GM23248 (cell line): ENCODE measurements around the gene TNPO3. TPM values are rescaled to one million over a fixed set of nuclear protein-coding genes. Genes with fewer than 3 reads are reported as not detected.
"Not testable (repeated sequence)": the region's sequence is repeated elsewhere in the genome, so short reads cannot be mapped to it uniquely, and the experiment has no call there.

Experiments
- DNase-seq: peaks from one replicate; pipeline ENCODE4 v3.0.0-alpha.2; 2015
- H2AFZ ChIP-seq: fragments of 200-600 bp; sonication (generic); 2 replicates; pipeline ENCODE4 v1.6.1; 2016; ENCODE audit warnings: antibody characterized with exemption
- H3F3A ChIP-seq: fragments of 200-600 bp; sonication (generic); 2 replicates; pipeline ENCODE4 v1.6.1; 2016; ENCODE audit warnings: mild to moderate bottlenecking, antibody characterized with exemption, mixed run types; ENCODE audit not compliant: insufficient read depth
- H3K27ac ChIP-seq: fragments of 200-600 bp; sonication (generic); 2 replicates; pipeline ENCODE4 v1.5.1; 2016; ENCODE audit warnings: mild to moderate bottlenecking
- H3K27me3 ChIP-seq: fragments of 200-600 bp; sonication (generic); replicated peaks from 2 replicates; pipeline ENCODE4 v1.6.1; 2016; ENCODE audit warnings: mild to moderate bottlenecking; ENCODE audit not compliant: insufficient read depth
- H3K36me3 ChIP-seq: fragments of 200-600 bp; sonication (generic); 2 replicates; pipeline ENCODE4 v1.6.1; 2016; ENCODE audit warnings: low read depth, mild to moderate bottlenecking
- H3K4me1 ChIP-seq: fragments of 200-600 bp; sonication (generic); 2 replicates; pipeline ENCODE4 v1.6.1; 2016; ENCODE audit warnings: mild to moderate bottlenecking; ENCODE audit not compliant: insufficient read depth
- H3K4me2 ChIP-seq: fragments of 200-600 bp; sonication (generic); one replicate; pipeline ENCODE4 v1.6.1; 2016; ENCODE audit warnings: mild to moderate bottlenecking; ENCODE audit not compliant: unreplicated experiment
- H3K4me3 ChIP-seq: fragments of 200-600 bp; sonication (generic); 2 replicates; pipeline ENCODE4 v1.5.1; 2016; ENCODE audit warnings: mild to moderate bottlenecking
- H3K79me2 ChIP-seq: fragments of 200-600 bp; sonication (generic); 2 replicates; pipeline ENCODE4 v1.6.1; 2016; ENCODE audit warnings: mild to moderate bottlenecking; ENCODE audit not compliant: insufficient read depth
- H3K9ac ChIP-seq: fragments of 200-600 bp; sonication (generic); 2 replicates; pipeline ENCODE4 v1.6.1; 2016; ENCODE audit warnings: mild to moderate bottlenecking
- H3K9me2 ChIP-seq: fragments of 200-600 bp; sonication (generic); 2 replicates; pipeline ENCODE4 v1.6.1; 2016; ENCODE audit warnings: mixed run types, mild to moderate bottlenecking, moderate library complexity; ENCODE audit not compliant: insufficient read depth
- H3K9me3 ChIP-seq: fragments of 200-600 bp; sonication (generic); one replicate; pipeline ENCODE4 v1.6.1; 2017; ENCODE audit warnings: low read depth
- H4K20me1 ChIP-seq: fragments of 200-600 bp; sonication (generic); 2 replicates; pipeline ENCODE4 v1.6.0; 2016; ENCODE audit not compliant: insufficient read depth
- EZH2 ChIP-seq: fragments of 200-600 bp; sonication (generic); IDR thresholded peaks from 2 replicates; pipeline ENCODE4 v1.6.1; 2018; ENCODE audit warnings: antibody characterized with exemption, mild to moderate bottlenecking; ENCODE audit not compliant: insufficient read depth, poor library complexity, severe bottlenecking
- EZH2phosphoT487 ChIP-seq: fragments of 200-600 bp; sonication (generic); IDR thresholded peaks from 2 replicates; pipeline ENCODE4 v1.6.1; 2018; ENCODE audit warnings: antibody characterized with exemption, moderate library complexity, mild to moderate bottlenecking, low read depth; ENCODE audit not compliant: insufficient read depth
- WGBS, 2 experiments: methylation state at CpG; one replicate each; pipeline ENCODE4 v1.1.6; 2015 to 2017; ENCODE audit warnings: low lambda C conversion rate in 2 of 2, low coverage in 1 of 2; ENCODE audit errors: missing lambda C conversion rate in 2 of 2; 5-methylcytosine and 5-hydroxymethylcytosine counted together
- in situ Hi-C: fragments of 300-500 bp; cut with MboI; formaldehyde crosslinking; loops from 2 replicates; pipeline ENCODE4 v1.15.0; 2020
- polyA plus RNA-seq: library from polyadenylated mRNA; unstranded; fragments of >200 nt; fragmentation: Nextera tagmentation; extraction: Ambion mirVana; gene quantifications from 2 replicates; pipeline ENCODE4 v1.2.1, GENCODE V29; 2016
- total RNA-seq: library from RNA; depleted of rRNA; stranded (reverse); fragments of >200 nt; shearing (Covaris generic); gene quantifications from 2 replicates; pipeline ENCODE4 v1.2.3, GENCODE V29; 2014

The TNPO3 gene
- total and polyA plus RNA-seq, 2 experiments from 2014 or later, result 31.6 to 41.9 TPM

GRCh38 chr7:128915271-128915819 lies 139.6 kb downstream of the TNPO3 start:
- Histone ChIP-seq H3K9me2 (no peaks in the 10 kb centered on the region), H2AFZ (no peak overlapping the region; the same call in 1 of the 2 replicates), H3K4me2 (no peak overlapping the region), H4K20me1 (no peaks in the 10 kb centered on the region), H3K4me1 (no peaks in the 10 kb centered on the region), H3K27ac (no peak overlapping the region), H3K36me3 (no peaks in the 10 kb centered on the region), H3K4me3 (no peak overlapping the region), H3K9me3 (no peaks in the 10 kb centered on the region), H3K9ac (no peak overlapping the region), H3F3A (no peaks in the 10 kb centered on the region), H3K79me2 (no peaks in the 10 kb centered on the region), H3K27me3 (peaks cover 58% of the 10 kb centered on the region)
- DNase-seq, result no peak
- in situ Hi-C loops, result no loop called here
- WGBS, 2 experiments, result 4 to 6% methylated on average over 21 to 33 of the region's 34 CpGs
- TF ChIP-seq EZH2, result peak; percentile 88
- 0 out of 2 replicates have a peak, but pooled peaks have one; percentile 63 for TF ChIP-seq EZH2phosphoT487

DNA sequence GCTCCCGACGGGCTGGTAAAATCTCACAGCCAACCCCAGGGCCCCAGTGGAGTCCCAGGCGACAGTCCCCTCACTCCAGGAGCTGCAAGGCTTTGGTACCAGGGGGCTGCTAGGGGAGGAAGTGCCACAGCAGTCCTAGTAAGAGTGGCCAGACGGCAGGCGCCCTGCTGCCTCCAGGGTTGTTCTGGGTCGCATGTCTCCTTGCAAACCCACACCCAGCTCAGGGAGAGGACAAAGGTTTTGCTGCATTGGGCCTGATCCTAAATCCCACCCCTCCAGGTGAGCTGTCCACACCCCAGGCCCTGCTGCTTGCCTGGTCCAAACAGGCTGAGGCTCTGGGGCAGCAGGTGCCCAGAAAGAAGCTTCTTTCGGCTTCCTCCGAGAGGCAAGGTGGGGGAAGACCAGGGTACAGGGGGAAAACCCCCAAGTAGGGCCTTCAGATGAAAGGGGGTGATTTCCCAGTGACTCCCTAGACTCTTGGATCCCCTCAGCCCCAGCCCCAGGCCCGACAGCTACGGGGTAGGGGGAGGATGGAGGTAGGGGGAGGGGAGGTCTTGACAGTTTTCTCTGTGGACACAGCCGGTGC lies 140.3 kb downstream of the TNPO3 start:
- H3K9ac ChIP-seq, result no peak overlapping the region
- H3K36me3 ChIP-seq, result no peaks in the 10 kb centered on the region
- no peak for DNase-seq
- 29 to 36% methylated on average over 7 to 11 of the region's 11 CpGs for whole genome bisulfite sequencing, 2 experiments
- H3K27ac ChIP-seq, result no peak overlapping the region
- H3K9me2 ChIP-seq, result no peaks in the 10 kb centered on the region
- in situ Hi-C loops, result no loop called here
- H3K4me1 ChIP-seq, result no peaks in the 10 kb centered on the region
- no peak overlapping the region for H3K4me2 ChIP-seq
- TF ChIP-seq EZH2phosphoT487 (no peak), EZH2 (peak; percentile 52)
- no peaks in the 10 kb centered on the region for H3K79me2 ChIP-seq
- H3K9me3 ChIP-seq, result no peaks in the 10 kb centered on the region
- peaks cover 60% of the 10 kb centered on the region for H3K27me3 ChIP-seq
- no peak overlapping the region for H2AFZ ChIP-seq
- H3K4me3 ChIP-seq, result no peak overlapping the region
- no peaks in the 10 kb centered on the region for H4K20me1 ChIP-seq
- H3F3A ChIP-seq, result no peaks in the 10 kb centered on the region

DNA sequence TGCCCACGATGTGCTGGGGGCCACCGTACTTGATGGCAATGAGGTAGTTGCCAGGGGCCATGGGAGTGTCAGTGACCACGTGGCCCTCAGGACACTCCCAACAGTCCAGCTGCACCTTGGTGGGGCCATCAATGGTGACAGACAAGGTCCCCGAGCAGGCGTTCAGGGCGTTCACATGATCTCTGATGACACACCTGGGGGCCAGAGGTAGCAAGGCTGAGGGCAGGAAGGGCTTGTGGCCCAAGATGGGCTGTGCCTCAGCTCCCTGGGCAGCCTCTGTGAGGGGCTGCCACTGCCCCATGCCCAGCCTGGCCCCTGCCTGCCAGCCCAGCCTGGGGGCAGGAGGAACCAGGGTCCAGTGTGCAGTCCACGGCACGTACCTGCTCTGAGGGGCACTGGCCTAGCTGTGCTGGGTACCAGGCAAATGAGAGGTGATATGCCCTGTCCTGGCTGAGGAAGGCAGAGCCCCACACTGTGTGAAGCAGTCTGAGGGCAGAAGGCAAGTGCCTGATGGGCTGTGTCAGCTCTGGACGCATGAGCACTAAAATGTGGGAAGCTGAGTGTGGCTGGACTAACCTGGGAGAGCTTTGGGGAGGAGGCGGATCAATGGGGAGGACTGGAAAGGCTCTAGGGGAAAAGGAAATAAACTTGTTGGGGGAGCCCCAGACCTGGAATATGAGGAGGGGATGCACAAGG lies 140.9 kb downstream of the TNPO3 start:
- Histone ChIP-seq H2AFZ (no peak overlapping the region), H3K4me3 (no peak overlapping the region), H3K9ac (no peak overlapping the region), H3K27me3 (peaks cover 62% of the 10 kb centered on the region), H3K4me2 (no peak overlapping the region), H3K9me2 (no peaks in the 10 kb centered on the region), H3K36me3 (no peaks in the 10 kb centered on the region), H3F3A (no peaks in the 10 kb centered on the region), H3K4me1 (no peaks in the 10 kb centered on the region), H3K9me3 (no peaks in the 10 kb centered on the region), H3K27ac (no peak overlapping the region), H4K20me1 (no peaks in the 10 kb centered on the region), H3K79me2 (no peaks in the 10 kb centered on the region)
- in situ Hi-C loops, result no loop called here
- no peak for DNase-seq
- TF ChIP-seq EZH2phosphoT487, result no peak
- TF ChIP-seq EZH2, result no peak
- WGBS, 2 experiments, result 56% methylated on average over 8 to 10 of the region's 10 CpGs

DNA sequence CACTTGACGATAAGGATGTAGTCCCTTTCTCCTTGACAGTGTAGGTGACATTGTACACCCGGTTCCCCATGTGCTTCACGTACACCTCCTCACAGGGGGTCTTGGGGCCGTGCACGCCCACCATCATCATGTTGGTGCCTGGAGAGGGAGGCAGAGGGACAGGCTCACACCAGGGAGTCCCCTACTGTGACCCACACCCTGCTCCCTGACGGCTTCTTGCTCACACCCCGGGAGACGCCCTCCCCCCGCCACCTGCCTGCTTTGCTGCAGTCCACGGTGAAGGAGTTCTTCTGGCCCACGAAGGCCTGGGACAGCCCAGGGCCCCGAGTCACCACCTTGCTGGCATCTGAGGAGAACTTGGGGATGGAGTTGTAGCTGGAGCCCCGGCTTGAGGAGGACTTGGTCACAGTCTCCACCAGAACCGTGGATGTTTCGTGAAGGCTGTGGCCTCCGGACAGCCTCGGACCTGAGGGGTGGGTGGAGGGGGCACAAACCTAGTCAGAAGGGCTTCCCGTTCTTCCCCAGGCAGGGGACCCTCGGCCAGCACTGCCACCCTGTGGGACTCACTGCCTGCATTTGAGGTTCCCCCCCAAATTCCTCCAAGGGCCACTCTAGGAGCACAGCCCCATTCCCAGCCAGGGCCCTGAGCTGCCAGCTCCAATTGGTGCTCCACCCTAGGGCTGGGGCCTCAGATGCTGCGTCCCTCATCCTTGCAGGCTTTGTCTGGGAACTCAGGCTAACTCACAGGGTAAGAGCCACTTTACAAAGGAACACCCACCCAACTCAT lies 142.0 kb downstream of the TNPO3 start:
- in situ Hi-C loops, DNase-seq: not testable (repeated sequence)

More for the DNA sequence above, 142.0 kb downstream of the TNPO3 start:
- H3K36me3 ChIP-seq, H3K4me3 ChIP-seq, H3K27ac ChIP-seq, H2AFZ ChIP-seq, H3F3A ChIP-seq, H3K9me2 ChIP-seq, H3K4me2 ChIP-seq, H3K9me3 ChIP-seq, H3K4me1 ChIP-seq, H3K9ac ChIP-seq, H4K20me1 ChIP-seq, H3K79me2 ChIP-seq: not testable (repeated sequence)
- WGBS, 2 experiments, result 65 to 93% methylated on average over 3 to 10 of the region's 20 CpGs
- H3K27me3 ChIP-seq, result peaks cover 53% of the 10 kb centered on the region
